ENCODE data around the gene OTOP1. TPM values are rescaled to one million over a fixed set of nuclear protein-coding genes. Genes with fewer than 3 reads are reported as not detected.
A peak's percentile ranks its signal among the peaks of the same experiment; 100 is the strongest.
"Not testable (repeated sequence)": the region's sequence is repeated elsewhere in the genome, so short reads cannot be mapped to it uniquely, and the experiment has no call there.

The OTOP1 gene
- total RNA-seq, 1 donor from 2014 or later, result not detected

GRCh38 chr4:4233610-4234009 is 6.9 kb upstream of the OTOP1 start:
- no peak for DNase-seq (ENCODE audit: low spot score)

- DNase-seq (ENCODE audit: low spot score), result no peak
Observed at GRCh38 chr4:4228356-4228668, 1.6 kb upstream of the OTOP1 start.

- DNase-seq (ENCODE audit: low spot score), result no peak
Observed at GRCh38 chr4:4227510-4228355, 1.0 kb upstream of the OTOP1 start.

- DNase-seq (ENCODE audit: low spot score), result no peak
Observed at GRCh38 chr4:4225915-4226605, 669 bp downstream of the OTOP1 start.

- DNase-seq (ENCODE audit: low spot score), result no peak
Observed at GRCh38 chr4:4217113-4217512, 9.6 kb downstream of the OTOP1 start.

GRCh38 chr4:4216648-4217047 is 10.1 kb downstream of the OTOP1 start:
- no peak for DNase-seq (ENCODE audit: low spot score)

GRCh38 chr4:4213674-4214073 is 13.1 kb downstream of the OTOP1 start:
- DNase-seq (ENCODE audit: low spot score), result not testable (repeated sequence)

GRCh38 chr4:4206204-4206603 is 20.5 kb downstream of the OTOP1 start:
- no peak for DNase-seq (ENCODE audit: low spot score)

- no peak for DNase-seq (ENCODE audit: low spot score)
Observed at GRCh38 chr4:4204401-4204745, 22.4 kb downstream of the OTOP1 start.

GRCh38 chr4:4203688-4204400 is 22.9 kb downstream of the OTOP1 start:
- DNase-seq (ENCODE audit: low spot score), result no peak

- no peak for DNase-seq (ENCODE audit: low spot score)
Observed at GRCh38 chr4:4202510-4202909, 24.2 kb downstream of the OTOP1 start.

GRCh38 chr4:4200624-4201023 is 26.1 kb downstream of the OTOP1 start:
- no peak for DNase-seq (ENCODE audit: low spot score)

GRCh38 chr4:4195354-4195753 is 31.4 kb downstream of the OTOP1 start:
- no peak for DNase-seq (ENCODE audit: low spot score)

- DNase-seq (ENCODE audit: low spot score), result not testable (repeated sequence)
Observed at GRCh38 chr4:4188557-4188956, 38.2 kb downstream of the OTOP1 start.

- no peak for DNase-seq (ENCODE audit: low spot score)
Observed at GRCh38 chr4:4185528-4185927, 41.2 kb downstream of the OTOP1 start.

- DNase-seq (ENCODE audit: low spot score), result no peak
Observed at GRCh38 chr4:4182835-4183568, 43.7 kb downstream of the OTOP1 start.

GRCh38 chr4:4170596-4171150 is 56.1 kb downstream of the OTOP1 start:
- no peak for DNase-seq (ENCODE audit: low spot score)

GRCh38 chr4:4167981-4168780 is 58.5 kb downstream of the OTOP1 start:
- DNase-seq (ENCODE audit: low spot score), result not testable (repeated sequence)

- peak; percentile 86 for DNase-seq (ENCODE audit: low spot score)
Observed at GRCh38 chr4:4166986-4167385, 59.7 kb downstream of the OTOP1 start.

GRCh38 chr4:4165701-4166392 is 60.9 kb downstream of the OTOP1 start:
- DNase-seq (ENCODE audit: low spot score), result not testable (repeated sequence)
